H1 (cell line): Measurements from ENCODE around the gene CTU1. TPM values are rescaled to one million over a fixed set of nuclear protein-coding genes. Genes with fewer than 3 reads are reported as not detected.
A peak's percentile ranks its signal among the peaks of the same experiment; 100 is the strongest.

Experiments
- CTCF ChIA-PET: fragments of 300-600 bp; sonication (Branson Sonifier 250); formaldehyde crosslinking; loops from one replicate; lab custom pipeline; 2021; ENCODE audit not compliant: partially characterized antibody; lab: Charles Lee
- POLR2A ChIA-PET: fragments of 300-600 bp; sonication (Branson Sonifier 250); formaldehyde crosslinking; loops from one replicate; lab custom pipeline; 2021; ENCODE audit warnings: inconsistent platforms; ENCODE audit not compliant: partially characterized antibody; lab: Charles Lee
- DNase-seq, 2 experiments: peaks; one replicate each; pipeline versions ENCODE4 v3.0.0 to v3.0.0-alpha.2; 2010 to 2022; ENCODE audit warnings: low spot score in 2 of 2, low read depth in 1 of 2, mixed read lengths in 1 of 2
- FAIRE-seq: peaks from 2 replicates; lab custom pipeline; 2011; peaks lifted over from hg19 to GRCh38; lab: Jason Lieb, UNC
- H2AFZ ChIP-seq: 2 replicates; pipeline ENCODE4 v1.8.1; 2012; ENCODE audit warnings: low read length, inconsistent platforms
- H2AK5ac ChIP-seq: 2 replicates; pipeline ENCODE4 v1.6.1; 2013; ENCODE audit warnings: low read depth, low read length
- H2BK120ac ChIP-seq: replicated peaks from 2 replicates; pipeline ENCODE3; 2013; ENCODE audit warnings: low read depth, low read length, inconsistent platforms
- H2BK12ac ChIP-seq: 2 replicates; pipeline ENCODE4 v1.6.1; 2013; ENCODE audit warnings: low read depth, low read length
- H2BK15ac ChIP-seq: 2 replicates; pipeline ENCODE4 v1.6.1; 2013; ENCODE audit warnings: low read length
- H2BK20ac ChIP-seq: 2 replicates; pipeline ENCODE4 v1.6.1; 2013; ENCODE audit warnings: low read length
- H2BK5ac ChIP-seq: 2 replicates; pipeline ENCODE4 v1.6.1; 2013; ENCODE audit warnings: low read depth, low read length
- H3K14ac ChIP-seq: 2 replicates; pipeline ENCODE4 v1.6.1; 2013; ENCODE audit warnings: inconsistent platforms; ENCODE audit not compliant: insufficient read length
- H3K18ac ChIP-seq: 2 replicates; pipeline ENCODE4 v1.6.1; 2013; ENCODE audit warnings: low read length; ENCODE audit errors: extremely low read depth
- H3K23ac ChIP-seq: 2 replicates; pipeline ENCODE4 v1.6.1; 2013; ENCODE audit warnings: inconsistent platforms; ENCODE audit not compliant: insufficient read length
- H3K23me2 ChIP-seq: 2 replicates; pipeline ENCODE4 v1.6.1; 2013; ENCODE audit warnings: low read depth, low read length
- H3K27ac ChIP-seq: 2 replicates; pipeline ENCODE4 v1.6.1; 2011; ENCODE audit warnings: low read depth, low read length, inconsistent platforms
- H3K27me3 ChIP-seq, 4 experiments: replicated peaks in 1 of 4; 1 replicate in 1 of 4; 2 replicates in 3 of 4; pipeline versions ENCODE4 v1.6.1 to v1.8.1; 2011 to 2013; ENCODE audit warnings: low read length in 3 of 4, mild to moderate bottlenecking in 3 of 4, inconsistent platforms in 2 of 4, mixed read lengths in 2 of 4, moderate library complexity in 1 of 4; ENCODE audit not compliant: control insufficient read depth in 3 of 4, insufficient read depth in 3 of 4; ENCODE audit errors: extremely low read depth in 1 of 4
- H3K36me3 ChIP-seq, 4 experiments: 2 replicates each; pipeline versions ENCODE4 v1.6.1 to v1.8.1; 2011 to 2013; ENCODE audit warnings: mild to moderate bottlenecking in 4 of 4, low read length in 3 of 4, moderate library complexity in 2 of 4, control low read depth in 1 of 4, inconsistent platforms in 1 of 4; ENCODE audit not compliant: insufficient read depth in 4 of 4, control insufficient read depth in 2 of 4
- H3K4ac ChIP-seq: replicated peaks from 2 replicates; pipeline ENCODE3; 2013; ENCODE audit warnings: low read length, low read depth, mixed read lengths, inconsistent platforms; ENCODE audit not compliant: insufficient read length
- H3K4me1 ChIP-seq, 4 experiments: replicated peaks in 1 of 4; 1 replicate in 1 of 4; 2 replicates in 3 of 4; pipeline versions ENCODE4 v1.6.1 to v1.8.1; 2011 to 2013; ENCODE audit warnings: low read length in 3 of 4, inconsistent platforms in 2 of 4, mixed read lengths in 1 of 4; ENCODE audit not compliant: insufficient read depth in 4 of 4, control insufficient read depth in 3 of 4
- H3K4me2 ChIP-seq, 2 experiments: 2 replicates each; pipeline versions ENCODE4 v1.6.1 to v1.8.1; 2011 to 2013; ENCODE audit warnings: low read depth in 2 of 2, low read length in 2 of 2, control low read depth in 1 of 2, inconsistent platforms in 1 of 2, mild to moderate bottlenecking in 1 of 2; ENCODE audit not compliant: insufficient read depth in 1 of 2
- H3K4me3 ChIP-seq, 4 experiments: fragments of 200-600, 300-600 bp in 1 of 4; sonication (generic), shearing (Covaris generic), sonication (Bioruptor Twin) in 1 of 4; 2 replicates each; pipeline versions ENCODE4 v1.5.1 to v1.8.1; 2011 to 2016; ENCODE audit warnings: low read length in 4 of 4, low read depth in 3 of 4, control low read depth in 2 of 4, inconsistent platforms in 2 of 4, mild to moderate bottlenecking in 2 of 4, mixed read lengths in 1 of 4, moderate library complexity in 1 of 4; ENCODE audit not compliant: insufficient read depth in 2 of 4; ENCODE audit errors: extremely low read depth in 1 of 4
- H3K56ac ChIP-seq: replicated peaks from 2 replicates; pipeline ENCODE3; 2013; ENCODE audit warnings: low read depth, mild to moderate bottlenecking, mixed read lengths, low read length, inconsistent platforms; ENCODE audit not compliant: insufficient read length
- H3K79me1 ChIP-seq: 2 replicates; pipeline ENCODE4 v1.6.1; 2013; ENCODE audit warnings: low read depth, low read length, control low read depth
- H3K79me2 ChIP-seq, 2 experiments: 2 replicates each; pipeline versions ENCODE4 v1.6.1 to v1.8.1; 2012 to 2013; ENCODE audit warnings: low read length in 2 of 2, mild to moderate bottlenecking in 2 of 2, inconsistent platforms in 1 of 2; ENCODE audit not compliant: insufficient read depth in 2 of 2, control insufficient read depth in 1 of 2
- H3K9ac ChIP-seq, 4 experiments: replicated peaks in 1 of 4; 1 replicate in 1 of 4; 2 replicates in 3 of 4; pipeline versions ENCODE4 v1.6.1 to v1.8.1; 2011 to 2013; ENCODE audit warnings: low read depth in 3 of 4, low read length in 3 of 4, control low read depth in 2 of 4, mild to moderate bottlenecking in 2 of 4, moderate library complexity in 2 of 4, inconsistent platforms in 1 of 4; ENCODE audit errors: extremely low read depth in 1 of 4
- H3K9me3 ChIP-seq, 2 experiments: 2 replicates each; pipeline versions ENCODE4 v1.6.1 to v1.8.1; 2012 to 2013; ENCODE audit warnings: mild to moderate bottlenecking in 2 of 2, moderate library complexity in 2 of 2, control low read depth in 1 of 2, inconsistent platforms in 1 of 2, low read depth in 1 of 2, low read length in 1 of 2, mixed read lengths in 1 of 2; ENCODE audit not compliant: insufficient read depth in 2 of 2
- H4K20me1 ChIP-seq, 2 experiments: replicated peaks in 1 of 2; 2 replicates each; pipeline versions ENCODE3 to v1.8.1; 2011 to 2013; ENCODE audit warnings: inconsistent platforms in 2 of 2, low read length in 2 of 2, mild to moderate bottlenecking in 1 of 2; ENCODE audit not compliant: insufficient read depth in 2 of 2, control insufficient read depth in 1 of 2
- H4K5ac ChIP-seq: 2 replicates; pipeline ENCODE4 v1.6.1; 2013; ENCODE audit warnings: low read length, low read depth, mixed read lengths, inconsistent platforms; ENCODE audit not compliant: insufficient read length
- H4K8ac ChIP-seq: 2 replicates; pipeline ENCODE4 v1.8.0; 2013; ENCODE audit warnings: mild to moderate bottlenecking, moderate library complexity, low read length, inconsistent platforms; ENCODE audit not compliant: insufficient read depth; ENCODE audit errors: extremely low read depth
- H4K91ac ChIP-seq: replicated peaks from 2 replicates; pipeline ENCODE3; 2013; ENCODE audit warnings: low read length, mixed read lengths, inconsistent platforms; ENCODE audit not compliant: insufficient read length
- ASH2L ChIP-seq: fragments of 200-600, 300-600 bp; sonication (generic); IDR thresholded peaks from one replicate; pipeline ENCODE4 v1.7.1; 2017; ENCODE audit warnings: low read length
- ATF3 ChIP-seq: IDR thresholded peaks from 2 replicates; pipeline ENCODE4 v1.6.1; 2011; ENCODE audit warnings: low read depth, mild to moderate bottlenecking, low read length; ENCODE audit not compliant: insufficient read depth
- BCL11A ChIP-seq, 2 experiments: IDR thresholded peaks; one replicate each; pipeline ENCODE4 v1.6.1; 2011; ENCODE audit warnings: low read depth in 2 of 2, low read length in 2 of 2, mild to moderate bottlenecking in 2 of 2
- FOSL1 ChIP-seq: IDR thresholded peaks from 2 replicates; pipeline ENCODE4 v1.6.1; 2011; ENCODE audit warnings: mild to moderate bottlenecking, low read depth, low read length, moderate library complexity; ENCODE audit not compliant: insufficient read depth
- GABPA ChIP-seq: IDR thresholded peaks from 2 replicates; pipeline ENCODE4 v1.6.1; 2011; ENCODE audit warnings: mild to moderate bottlenecking, low read length, moderate library complexity, borderline replicate concordance; ENCODE audit not compliant: insufficient read depth
- HDAC6 ChIP-seq: IDR thresholded peaks from one replicate; pipeline ENCODE4 v1.7.1; 2012; ENCODE audit warnings: low read depth, mild to moderate bottlenecking, inconsistent platforms, low read length, moderate library complexity
- POLR2AphosphoS5 ChIP-seq: IDR thresholded peaks from 2 replicates; pipeline ENCODE4 v1.6.1; 2011; ENCODE audit warnings: low read depth, low read length
- SIN3A ChIP-seq, 2 experiments: IDR thresholded peaks in 1 of 2; conservative IDR thresholded peaks in 1 of 2; 2 replicates each; pipeline ENCODE4 v1.6.1; 2011 to 2012; ENCODE audit warnings: low read length in 2 of 2, improper control_type of control experiment in 1 of 2, low read depth in 1 of 2, mild to moderate bottlenecking in 1 of 2
- SP1 ChIP-seq: IDR thresholded peaks from 2 replicates; pipeline ENCODE4 v1.6.1; 2011; ENCODE audit warnings: low read depth, low read length
- TAF7 ChIP-seq: optimal IDR thresholded peaks from 2 replicates; pipeline ENCODE3; 2011; ENCODE audit warnings: low read depth, mild to moderate bottlenecking, inconsistent platforms, low read length, moderate library complexity, borderline replicate concordance
- TBP ChIP-seq: IDR thresholded peaks from 2 replicates; pipeline ENCODE4 v1.6.1; 2011; ENCODE audit warnings: low read depth, low read length, improper control_type of control experiment
- TEAD4 ChIP-seq: IDR thresholded peaks from 2 replicates; pipeline ENCODE4 v1.6.1; 2012; ENCODE audit warnings: low read depth, low read length, inconsistent platforms, mixed read lengths
- WGBS, 2 experiments: shearing (Covaris generic) in 1 of 2; methylation state at CpG; one replicate each; pipeline versions ENCODE4 v1.1.6 to v1.1.7; 2013 to 2015; ENCODE audit warnings: low lambda C conversion rate in 2 of 2, mixed read lengths in 2 of 2, inconsistent platforms in 1 of 2, low coverage in 1 of 2, missing lambda C conversion rate in 1 of 2; ENCODE audit not compliant: insufficient replicate concordance in 2 of 2, insufficient coverage in 1 of 2, insufficient read length in 1 of 2; ENCODE audit errors: extremely low coverage in 1 of 2, missing lambda C conversion rate in 1 of 2; 5-methylcytosine and 5-hydroxymethylcytosine counted together
- polyA plus RNA-seq, 7 experiments: library from polyadenylated mRNA; depleted of rRNA in 3 of 7; stranded (reverse) in 5 of 7; unstranded in 2 of 7; fragments of >200 nt in 5 of 7; fragments of 200-250 nt in 2 of 7; gene quantifications; 1 replicate in 5 of 7; 2 replicates in 1 of 7; 4 replicates in 1 of 7; pipeline versions ENCODE4 v1.2.1 to v1.2.3, GENCODE V29; 2011 to 2013; ENCODE audit warnings: missing spikeins in 2 of 7, mixed read lengths in 2 of 7
- total RNA-seq: library from RNA; stranded (reverse); fragmentation: NEBNext Ultra II Directional; extraction: Animal tissue kit (Norgen Biotek cat#: 25700); gene quantifications from 2 replicates; pipeline ENCODE4 v1.2.1, GENCODE V29; 2021

Gene CTU1
- total and polyA plus RNA-seq, 2 of the 8 experiments (the other 6 are each of a cell fraction or from before 2014, with no cell fraction given), result 4.6 to 7.2 TPM

- no peak overlapping the region for H3K56ac ChIP-seq
- no peak overlapping the region for H3K4ac ChIP-seq
- ChIA-PET CTCF (interaction anchor here (1.2 to 1.6 kb wide), 2 partner anchors 10 to 21 kb away, joined by 4 to 6 read pairs; no protein-coding TSS in a partner anchor), POLR2A (interaction anchor here (0.7 to 1.1 kb wide), 2 partner anchors 9 to 120 kb away, joined by 3 to 4 read pairs; no protein-coding TSS in a partner anchor)
- H4K91ac ChIP-seq, result no peak overlapping the region
- no peak overlapping the region for H2AK5ac ChIP-seq
- no peak overlapping the region for H3K14ac ChIP-seq
- no peak overlapping the region for H2BK12ac ChIP-seq
- H2BK120ac ChIP-seq, result no peak overlapping the region
- H3K27me3 ChIP-seq, result no peaks in the 10 kb centered on the region
- H3K23ac ChIP-seq, result no peak overlapping the region
- no peak overlapping the region for H2AFZ ChIP-seq
- H3K18ac ChIP-seq, result no peak overlapping the region
- 0 out of 2 replicates have a peak overlapping the region, but pooled peaks have one; percentile 29 for H2BK5ac ChIP-seq
- H3K27ac ChIP-seq, result no peak overlapping the region
- H3K9me3 ChIP-seq, result no peaks in the 10 kb centered on the region
- H3K36me3 ChIP-seq, result no peaks in the 10 kb centered on the region
- no peak overlapping the region for H3K9ac ChIP-seq
- 91% methylated on average over 12 of the region's 12 CpGs; no CpG with 5 or more reads in 1 of the 2 experiments for WGBS, 2 experiments
- H4K5ac ChIP-seq, result no peak overlapping the region
- no peaks in the 10 kb centered on the region for H3K79me1 ChIP-seq
- H3K23me2 ChIP-seq, result no peaks in the 10 kb centered on the region
- H3K79me2 ChIP-seq, result no peaks in the 10 kb centered on the region
- no peak overlapping the region for H2BK15ac ChIP-seq
- no peak overlapping the region for H3K4me3 ChIP-seq
- H3K4me1 ChIP-seq, result peaks cover 6 to 11% (median 8%) of the 10 kb centered on the region in 4 experiments; a peak in 5 of 7 replicates
- FAIRE-seq (no peak), DNase-seq (no peak)
- H4K8ac ChIP-seq, result peak overlapping the region; percentile 63; the same call in 1 of the 2 replicates
- no peak overlapping the region for H3K4me2 ChIP-seq
- no peaks in the 10 kb centered on the region for H4K20me1 ChIP-seq
- H2BK20ac ChIP-seq, result no peak overlapping the region
- peak; percentile 62 for TF ChIP-seq POLR2AphosphoS5
- no peak for TF ChIP-seq SIN3A (conservative IDR thresholded peaks at IDR 0.05 in 1 of 2, IDR thresholded peaks at IDR 0.05 in 1 of 2; ENCODE audit: low read depth in 1 of 2, low read length in 2 of 2)
- no peak for TF ChIP-seq ATF3
- TF ChIP-seq TBP, result peak; percentile 28; the same call in 1 of the 2 replicates
- no peak for TF ChIP-seq BCL11A (IDR thresholded peaks at IDR 0.05; ENCODE audit: low read depth in 2 of 2, low read length in 2 of 2)
- TF ChIP-seq HDAC6, result no peak
- TF ChIP-seq FOSL1, result no peak
- no peak for TF ChIP-seq TEAD4
- peak; percentile 81 for TF ChIP-seq TAF7
- no peak for TF ChIP-seq ASH2L
- no peak for TF ChIP-seq GABPA
- TF ChIP-seq SP1, result no peak
These were observed 28.8 kb upstream of the CTU1 start for GRCh38 chr19:51136851-51137551.
